K562 (cell line): ENCODE measurements around the gene LRP1B. TPM values are rescaled to one million over a fixed set of nuclear protein-coding genes. Genes with fewer than 3 reads are reported as not detected.

Experiments
- ATAC-seq: fragments of 200-7000 bp; cut with Tn5 transposase; 3 replicates; pipeline ENCODE4 v1.9.1; 2020; ENCODE audit warnings: moderate library complexity
- BruUV-seq: library from RNA; stranded (reverse); fragments of 400-500 nt; replicated peaks from 2 replicates; lab custom pipeline; 2021; lab: Mats Ljungman, UMichigan
- CTCF ChIA-PET: fragments of 300-600 bp; formaldehyde crosslinking; extraction: SDS; loops from one replicate; lab custom pipeline; 2021; ENCODE audit warnings: low intra/inter-chr PET ratio; lab: Yijun Ruan, JAX
- POLR2A ChIA-PET: fragments of 300-600, 350-650 bp; sonication (Branson Sonifier 250); formaldehyde crosslinking; extraction: SDS; loops from one replicate; lab custom pipeline; 2021; ENCODE audit warnings: antibody characterized with exemption, inconsistent platforms; lab: Yijun Ruan, JAX
- DNase-seq, 4 experiments: peaks; one replicate each; pipeline versions ENCODE4 v3.0.0 to v3.0.0-alpha.2; 2011 to 2018; ENCODE audit warnings: low spot score in 3 of 4, mixed read lengths in 3 of 4; ENCODE audit errors: extremely low read depth in 1 of 4
- FAIRE-seq: peaks from 2 replicates; lab custom pipeline; 2011; peaks lifted over from hg19 to GRCh38; lab: Jason Lieb, UNC
- H2AFZ ChIP-seq: 2 replicates; pipeline ENCODE4 v1.6.0; 2011; ENCODE audit warnings: low read depth, low read length, control low read depth, inconsistent platforms
- H3K27ac ChIP-seq: fragments of 200-600 bp; 3 replicates; pipeline ENCODE4 v1.8.0; 2011; ENCODE audit warnings: low read depth, mild to moderate bottlenecking, control low read depth, inconsistent platforms, low read length, moderate library complexity, mixed read lengths; ENCODE audit errors: extremely low read depth
- H3K27me3 ChIP-seq, 2 experiments: fragments of 300-600 bp in 1 of 2; 2 replicates in 1 of 2; 3 replicates in 1 of 2; pipeline versions ENCODE4 v1.6.0 to v1.8.0; 2011; ENCODE audit warnings: inconsistent platforms in 2 of 2, low read length in 2 of 2, mild to moderate bottlenecking in 1 of 2, mixed read lengths in 1 of 2, moderate library complexity in 1 of 2; ENCODE audit not compliant: control insufficient read depth in 2 of 2, insufficient read depth in 2 of 2
- H3K36me3 ChIP-seq: fragments of 300-600 bp; 3 replicates; pipeline ENCODE4 v1.8.0; 2011; ENCODE audit warnings: mild to moderate bottlenecking, low read length, inconsistent platforms; ENCODE audit not compliant: control insufficient read depth, insufficient read depth
- H3K4me1 ChIP-seq, 2 experiments: fragments of 200-600 bp in 1 of 2; replicated peaks in 1 of 2; 2 replicates in 1 of 2; 3 replicates in 1 of 2; pipeline versions ENCODE4 v1.5.1 to v1.8.0; 2011; ENCODE audit warnings: inconsistent platforms in 2 of 2, low read length in 2 of 2, mild to moderate bottlenecking in 1 of 2, mixed read lengths in 1 of 2, moderate library complexity in 1 of 2; ENCODE audit not compliant: control insufficient read depth in 2 of 2, insufficient read depth in 2 of 2
- H3K4me2 ChIP-seq: 2 replicates; pipeline ENCODE4 v1.6.1; 2011; ENCODE audit warnings: low read length, control low read depth, inconsistent platforms, mixed read lengths; ENCODE audit not compliant: insufficient read depth
- H3K4me3 ChIP-seq: fragments of 200-600 bp; sonication (generic), shearing (Covaris generic); 2 replicates; pipeline ENCODE4 v1.5.1; 2016; ENCODE audit warnings: control low read depth, inconsistent platforms
- H3K79me2 ChIP-seq: fragments of 200-600 bp; 3 replicates; pipeline ENCODE4 v1.8.0; 2011; ENCODE audit warnings: low read length, inconsistent platforms; ENCODE audit not compliant: control insufficient read depth, insufficient read depth
- H3K9ac ChIP-seq, 2 experiments: 2 replicates each; pipeline versions ENCODE4 v1.6.0 to v1.6.1; 2011; ENCODE audit warnings: low read depth in 2 of 2, low read length in 2 of 2, control low read depth in 1 of 2, inconsistent platforms in 1 of 2, mild to moderate bottlenecking in 1 of 2, mixed read lengths in 1 of 2; ENCODE audit not compliant: insufficient read depth in 1 of 2
- H3K9me1 ChIP-seq: one replicate; pipeline ENCODE4 v1.6.0; 2011; ENCODE audit warnings: inconsistent platforms, mild to moderate bottlenecking, low read length, moderate library complexity; ENCODE audit not compliant: control insufficient read depth, insufficient read depth
- H3K9me3 ChIP-seq: replicated peaks from 2 replicates; pipeline ENCODE4 v1.5.1; 2011; ENCODE audit warnings: low read depth, low read length, inconsistent platforms; ENCODE audit not compliant: control insufficient read depth, insufficient read depth
- H4K20me1 ChIP-seq: replicated peaks from 2 replicates; pipeline ENCODE4 v1.6.1; 2011; ENCODE audit warnings: low read length, inconsistent platforms, mixed read lengths; ENCODE audit not compliant: control insufficient read depth, insufficient read depth
- AFF4 ChIP-seq: sonication (generic); formaldehyde crosslinking; IDR thresholded peaks from 2 replicates; pipeline ENCODE4 v1.8.0; 2023; ENCODE audit warnings: mild to moderate bottlenecking, missing genetic modification reagents
- ARHGAP35 ChIP-seq: fragments of 450-650 bp; IDR thresholded peaks from 2 replicates; pipeline ENCODE4 v1.6.1; 2018; ENCODE audit not compliant: partially characterized antibody
- CEBPB ChIP-seq: fragments of 450-650 bp; IDR thresholded peaks from 2 replicates; pipeline ENCODE4 v1.6.1; 2016; ENCODE audit warnings: missing genetic modification characterization, missing compliant biosample characterization
- DIDO1 ChIP-seq: fragments of 450-650 bp; IDR thresholded peaks from 2 replicates; pipeline ENCODE4 v1.6.1; 2016; ENCODE audit warnings: low read depth, missing biosample characterization, missing genetic modification characterization
- GTF3C2 ChIP-seq: IDR thresholded peaks from 3 replicates; pipeline ENCODE4 v1.6.1; 2011; ENCODE audit warnings: borderline replicate concordance, mild to moderate bottlenecking, moderate library complexity; ENCODE audit not compliant: insufficient read length; ENCODE audit errors: extremely low read depth
- ILK ChIP-seq: fragments of 450-650 bp; IDR thresholded peaks from 2 replicates; pipeline ENCODE4 v1.6.1; 2016; ENCODE audit warnings: missing genetic modification characterization, low read depth, mild to moderate bottlenecking, missing compliant biosample characterization, moderate library complexity, borderline replicate concordance
- PPARD ChIP-seq: fragments of 250-450 bp; sonication (Bioruptor Pico); IDR thresholded peaks from 2 replicates; pipeline ENCODE4 v1.8.0; 2022; ENCODE audit warnings: inconsistent platforms, mild to moderate bottlenecking, moderate library complexity
- PTRF ChIP-seq: fragments of 450-650 bp; IDR thresholded peaks from 2 replicates; pipeline ENCODE4 v1.6.1; 2016; ENCODE audit warnings: mild to moderate bottlenecking, missing genetic modification characterization, missing compliant biosample characterization
- SMARCB1 ChIP-seq: IDR thresholded peaks from 2 replicates; pipeline ENCODE4 v1.6.1; 2011; ENCODE audit warnings: improper control_type of control experiment, low read depth; ENCODE audit not compliant: insufficient read length
- STAT5B ChIP-seq: fragments of 250-450 bp; sonication (Bioruptor Pico); IDR thresholded peaks from 2 replicates; pipeline ENCODE4 v1.8.0; 2021; ENCODE audit warnings: mild to moderate bottlenecking, inconsistent platforms
- ZNF449 ChIP-seq: fragments of 250-450 bp; sonication (Bioruptor Pico); IDR thresholded peaks from 2 replicates; pipeline ENCODE4 v1.8.0; 2022; ENCODE audit warnings: moderate library complexity, mild to moderate bottlenecking, inconsistent platforms
- WGBS: fragments of 100-300 bp; shearing (Covaris generic); methylation state at CpG from one replicate; pipeline ENCODE4 v1.1.6; 2016; ENCODE audit warnings: low coverage, mixed read lengths; ENCODE audit not compliant: insufficient coverage; ENCODE audit errors: missing lambda C conversion rate; 5-methylcytosine and 5-hydroxymethylcytosine counted together
- in situ Hi-C: fragments of 300-500 bp; cut with MboI; formaldehyde crosslinking; loops from 4 replicates; pipeline ENCODE4 v1.15.0; 2018; ENCODE audit warnings: inconsistent platforms, mixed read lengths
- intact Hi-C: fragments of 100-400 bp; cut with micrococcal nuclease; formaldehyde crosslinking; loops from 2 replicates; pipeline ENCODE4 v1.14.2; 2022
- polyA plus RNA-seq, 8 experiments: library from polyadenylated mRNA; depleted of rRNA in 4 of 8; stranded (reverse) in 5 of 8; unstranded in 3 of 8; fragments of >200 nt; fragmentation: Nextera tagmentation in 2 of 8; fragmentation: Illumina TruSeq in 1 of 8; extraction: Ambion mirVana in 2 of 8; extraction: Trizol in 1 of 8; gene quantifications; 2 replicates each; pipeline versions ENCODE4 v1.2.1 to v1.2.3, GENCODE V29; 2011 to 2014; ENCODE audit warnings: inconsistent platforms in 1 of 8, missing spikeins in 1 of 8
- total RNA-seq, 7 experiments: library from RNA; depleted of rRNA in 6 of 7; stranded (reverse); fragments of >200 nt in 6 of 7; fragmentation: Illumina TruSeq in 2 of 7; extraction: Trizol in 2 of 7; gene quantifications; 2 replicates each; pipeline versions ENCODE4 v1.2.1 to v1.2.3, GENCODE V29; 2011 to 2021; ENCODE audit warnings: low replicate concordance in 1 of 7

Gene LRP1B
- total and polyA plus RNA-seq, 9 of the 15 experiments (the other 6 are each of a cell fraction or from before 2014, with no cell fraction given) = not detected

- Histone ChIP-seq H3K9ac (no peak overlapping the region), H3K9me3 (no peaks in the 10 kb centered on the region; the same call in 1 of the 2 replicates), H3K36me3 (no peaks in the 10 kb centered on the region), H3K4me2 (no peak overlapping the region), H4K20me1 (no peaks in the 10 kb centered on the region), H3K27me3 (no peaks in the 10 kb centered on the region), H3K27ac (no peak overlapping the region), H3K4me1 (no peaks in the 10 kb centered on the region), H3K79me2 (no peaks in the 10 kb centered on the region), H3K9me1 (no peaks in the 10 kb centered on the region), H3K4me3 (no peak overlapping the region), H2AFZ (no peak overlapping the region)
- no TSS peak for BruUV-seq
- 0% methylated on average over 2 of the region's 2 CpGs for WGBS
- DNase-seq (no peak), FAIRE-seq (no peak), ATAC-seq (no peak)
- CTCF ChIA-PET = no interaction called here
- POLR2A ChIA-PET = no interaction called here
- in situ Hi-C loops (no loop called here), intact Hi-C loops (no loop called here)
- TF ChIP-seq SMARCB1 (no peak), GTF3C2 (no peak), ARHGAP35 (no peak), DIDO1 (tag) (no peak), AFF4 (no peak), PTRF (tag) (no peak), STAT5B (CRISPR knock-in tag) (no peak), CEBPB (no peak), ZNF449 (CRISPR knock-in tag) (no peak), ILK (tag) (no peak), PPARD (CRISPR knock-in tag) (no peak)
Measured at GRCh38 chr2:141932261-141932660, 198.6 kb downstream of the LRP1B start.
